ENCODE results near the gene MOV10.

DNA sequence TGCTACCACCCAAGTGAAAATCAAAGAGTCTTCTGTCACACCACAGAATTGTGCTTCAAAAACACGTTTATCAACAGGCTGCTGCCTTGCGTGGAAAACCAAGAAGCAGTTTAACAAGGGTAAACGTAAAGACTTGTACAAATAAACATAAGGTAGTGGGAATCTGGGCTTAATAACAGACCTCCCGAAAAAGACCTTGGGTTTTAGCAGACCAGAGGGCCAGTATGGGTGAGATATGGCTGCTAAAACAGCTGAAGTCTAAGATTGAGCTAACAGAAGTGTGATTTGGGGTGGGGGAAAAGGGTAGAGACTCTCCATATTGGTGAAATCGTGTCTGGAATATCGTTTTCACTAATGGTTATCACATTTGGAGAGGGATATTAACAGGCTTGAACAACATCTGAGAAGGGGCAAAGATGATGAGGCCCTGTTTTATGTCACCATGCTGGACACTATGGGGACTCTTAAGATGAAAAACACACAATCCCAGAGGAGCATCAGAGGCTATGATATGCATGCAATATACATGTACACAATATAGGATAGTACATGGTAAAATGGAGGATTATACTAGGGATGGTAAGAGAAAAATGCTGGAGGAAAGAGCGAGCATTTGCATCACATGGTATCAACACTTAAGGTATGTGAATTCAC is 1.4 kb downstream of the MOV10 start:
- TF ChIP-seq, protein P1, sequence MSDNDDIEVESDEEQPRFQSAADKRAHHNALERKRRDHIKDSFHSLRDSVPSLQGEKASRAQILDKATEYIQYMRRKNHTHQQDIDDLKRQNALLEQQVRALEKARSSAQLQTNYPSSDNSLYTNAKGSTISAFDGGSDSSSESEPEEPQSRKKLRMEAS (IDR thresholded peaks at IDR 0.05; ENCODE audit: low read depth, low read length) = no peak
- TF ChIP-seq HDAC2 (IDR thresholded peaks at IDR 0.05) = no peak
- no peak for TF ChIP-seq FOS (IDR thresholded peaks at IDR 0.05; ENCODE audit: borderline replicate concordance, extremely low read depth, insufficient read length)
- TF ChIP-seq, protein P2, sequence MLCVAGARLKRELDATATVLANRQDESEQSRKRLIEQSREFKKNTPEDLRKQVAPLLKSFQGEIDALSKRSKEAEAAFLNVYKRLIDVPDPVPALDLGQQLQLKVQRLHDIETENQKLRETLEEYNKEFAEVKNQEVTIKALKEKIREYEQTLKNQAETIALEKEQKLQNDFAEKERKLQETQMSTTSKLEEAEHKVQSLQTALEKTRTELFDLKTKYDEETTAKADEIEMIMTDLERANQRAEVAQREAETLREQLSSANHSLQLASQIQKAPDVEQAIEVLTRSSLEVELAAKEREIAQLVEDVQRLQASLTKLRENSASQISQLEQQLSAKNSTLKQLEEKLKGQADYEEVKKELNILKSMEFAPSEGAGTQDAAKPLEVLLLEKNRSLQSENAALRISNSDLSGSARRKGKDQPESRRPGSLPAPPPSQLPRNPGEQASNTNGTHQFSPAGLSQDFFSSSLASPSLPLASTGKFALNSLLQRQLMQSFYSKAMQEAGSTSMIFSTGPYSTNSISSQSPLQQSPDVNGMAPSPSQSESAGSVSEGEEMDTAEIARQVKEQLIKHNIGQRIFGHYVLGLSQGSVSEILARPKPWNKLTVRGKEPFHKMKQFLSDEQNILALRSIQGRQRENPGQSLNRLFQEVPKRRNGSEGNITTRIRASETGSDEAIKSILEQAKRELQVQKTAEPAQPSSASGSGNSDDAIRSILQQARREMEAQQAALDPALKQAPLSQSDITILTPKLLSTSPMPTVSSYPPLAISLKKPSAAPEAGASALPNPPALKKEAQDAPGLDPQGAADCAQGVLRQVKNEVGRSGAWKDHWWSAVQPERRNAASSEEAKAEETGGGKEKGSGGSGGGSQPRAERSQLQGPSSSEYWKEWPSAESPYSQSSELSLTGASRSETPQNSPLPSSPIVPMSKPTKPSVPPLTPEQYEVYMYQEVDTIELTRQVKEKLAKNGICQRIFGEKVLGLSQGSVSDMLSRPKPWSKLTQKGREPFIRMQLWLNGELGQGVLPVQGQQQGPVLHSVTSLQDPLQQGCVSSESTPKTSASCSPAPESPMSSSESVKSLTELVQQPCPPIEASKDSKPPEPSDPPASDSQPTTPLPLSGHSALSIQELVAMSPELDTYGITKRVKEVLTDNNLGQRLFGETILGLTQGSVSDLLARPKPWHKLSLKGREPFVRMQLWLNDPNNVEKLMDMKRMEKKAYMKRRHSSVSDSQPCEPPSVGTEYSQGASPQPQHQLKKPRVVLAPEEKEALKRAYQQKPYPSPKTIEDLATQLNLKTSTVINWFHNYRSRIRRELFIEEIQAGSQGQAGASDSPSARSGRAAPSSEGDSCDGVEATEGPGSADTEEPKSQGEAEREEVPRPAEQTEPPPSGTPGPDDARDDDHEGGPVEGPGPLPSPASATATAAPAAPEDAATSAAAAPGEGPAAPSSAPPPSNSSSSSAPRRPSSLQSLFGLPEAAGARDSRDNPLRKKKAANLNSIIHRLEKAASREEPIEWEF (IDR thresholded peaks at IDR 0.05; ENCODE audit: insufficient replicate concordance, low read depth, low read length) = no peak
- TF ChIP-seq, protein P3, sequence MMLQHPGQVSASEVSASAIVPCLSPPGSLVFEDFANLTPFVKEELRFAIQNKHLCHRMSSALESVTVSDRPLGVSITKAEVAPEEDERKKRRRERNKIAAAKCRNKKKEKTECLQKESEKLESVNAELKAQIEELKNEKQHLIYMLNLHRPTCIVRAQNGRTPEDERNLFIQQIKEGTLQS (IDR thresholded peaks at IDR 0.05; ENCODE audit: borderline replicate concordance, extremely low read depth, low read depth, low read length) = no peak
- TF ChIP-seq, protein P4, sequence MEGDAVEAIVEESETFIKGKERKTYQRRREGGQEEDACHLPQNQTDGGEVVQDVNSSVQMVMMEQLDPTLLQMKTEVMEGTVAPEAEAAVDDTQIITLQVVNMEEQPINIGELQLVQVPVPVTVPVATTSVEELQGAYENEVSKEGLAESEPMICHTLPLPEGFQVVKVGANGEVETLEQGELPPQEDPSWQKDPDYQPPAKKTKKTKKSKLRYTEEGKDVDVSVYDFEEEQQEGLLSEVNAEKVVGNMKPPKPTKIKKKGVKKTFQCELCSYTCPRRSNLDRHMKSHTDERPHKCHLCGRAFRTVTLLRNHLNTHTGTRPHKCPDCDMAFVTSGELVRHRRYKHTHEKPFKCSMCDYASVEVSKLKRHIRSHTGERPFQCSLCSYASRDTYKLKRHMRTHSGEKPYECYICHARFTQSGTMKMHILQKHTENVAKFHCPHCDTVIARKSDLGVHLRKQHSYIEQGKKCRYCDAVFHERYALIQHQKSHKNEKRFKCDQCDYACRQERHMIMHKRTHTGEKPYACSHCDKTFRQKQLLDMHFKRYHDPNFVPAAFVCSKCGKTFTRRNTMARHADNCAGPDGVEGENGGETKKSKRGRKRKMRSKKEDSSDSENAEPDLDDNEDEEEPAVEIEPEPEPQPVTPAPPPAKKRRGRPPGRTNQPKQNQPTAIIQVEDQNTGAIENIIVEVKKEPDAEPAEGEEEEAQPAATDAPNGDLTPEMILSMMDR (IDR thresholded peaks at IDR 0.05 in 2 of 3, conservative IDR thresholded peaks at IDR 0.05 in 1 of 3; ENCODE audit: control insufficient read depth in 2 of 3, extremely low read depth in 1 of 3, insufficient read depth in 1 of 3, low read depth in 3 of 3, low read length in 3 of 3) = no peak
- no peak for TF ChIP-seq NFIC (IDR thresholded peaks at IDR 0.05; ENCODE audit: low read depth, low read length)
- TF ChIP-seq YY1 (IDR thresholded peaks at IDR 0.05; ENCODE audit: low read depth, low read length) = no peak
- no peak for TF ChIP-seq SP1 (IDR thresholded peaks at IDR 0.05; ENCODE audit: low read depth, low read length)
- TF ChIP-seq NBN (IDR thresholded peaks at IDR 0.05) = no peak
- no peak for TF ChIP-seq ZZZ3 (IDR thresholded peaks at IDR 0.05; ENCODE audit: control insufficient read depth, insufficient read length, low read depth)
- TF ChIP-seq POLR2A (IDR thresholded peaks at IDR 0.05; ENCODE audit: low read depth, low read length) = no peak
- TF ChIP-seq EP300 (IDR thresholded peaks at IDR 0.05; ENCODE audit: borderline replicate concordance in 1 of 2, control insufficient read depth in 1 of 2, low read depth in 2 of 2, low read length in 2 of 2) = no peak
- no peak for TF ChIP-seq POLR2AphosphoS5 (IDR thresholded peaks at IDR 0.05; ENCODE audit: low read length)

Data from GM12878 (cell line).